Activated CD8-positive, alpha-beta memory T cell treated with anti-CD3 and anti-CD28 coated beads for 4 hours (primary cell): ENCODE measurements around the gene CACNA1S.

ENCODE experiments used
- DNase-seq, 2 donors: peaks; one replicate each; pipeline ENCODE4 v3.0.0-alpha.2; 2020; ENCODE audit warnings: low read depth in 2 of 2

The CACNA1S gene

DNA sequence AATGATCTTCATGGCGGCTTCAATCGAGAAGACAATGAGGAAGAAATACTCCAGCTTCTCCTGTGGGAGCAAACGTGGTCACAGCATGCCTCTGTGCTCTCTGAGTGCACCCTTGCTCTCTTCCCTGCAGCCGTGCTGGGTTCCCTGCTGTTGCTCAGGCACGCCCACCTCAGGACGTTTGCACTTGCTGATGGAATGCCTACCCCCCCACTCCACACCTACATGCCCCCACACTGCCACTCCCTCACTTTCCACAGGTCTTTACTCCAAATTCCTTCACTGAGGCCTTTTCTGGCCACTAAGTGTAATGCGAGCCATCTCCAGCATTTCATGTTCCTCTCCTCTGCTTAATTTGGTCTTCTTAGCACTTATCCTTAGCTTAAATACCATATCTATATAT, 18.3 kb downstream of the CACNA1S start:
- no peak for DNase-seq

DNA sequence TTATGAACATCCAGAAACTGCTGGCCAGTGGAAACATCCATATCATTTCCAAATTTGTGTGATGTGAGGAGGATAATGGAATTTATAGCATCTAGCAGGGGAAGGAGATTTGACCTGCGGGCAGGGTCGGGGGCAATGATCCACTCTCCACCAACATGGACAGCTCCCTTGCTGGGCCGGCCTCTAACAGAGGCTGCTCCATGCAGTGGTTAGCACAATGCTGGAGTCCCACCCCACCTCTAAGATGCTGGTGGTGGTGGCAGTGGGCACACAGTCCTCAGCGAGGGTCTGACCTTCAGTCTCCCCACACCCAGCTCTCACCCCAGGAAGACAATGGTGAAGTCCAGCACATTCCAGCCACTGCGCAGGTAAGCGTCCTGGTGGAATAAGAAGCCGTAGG, 18.7 kb downstream of the CACNA1S start:
- no peak for DNase-seq

DNA sequence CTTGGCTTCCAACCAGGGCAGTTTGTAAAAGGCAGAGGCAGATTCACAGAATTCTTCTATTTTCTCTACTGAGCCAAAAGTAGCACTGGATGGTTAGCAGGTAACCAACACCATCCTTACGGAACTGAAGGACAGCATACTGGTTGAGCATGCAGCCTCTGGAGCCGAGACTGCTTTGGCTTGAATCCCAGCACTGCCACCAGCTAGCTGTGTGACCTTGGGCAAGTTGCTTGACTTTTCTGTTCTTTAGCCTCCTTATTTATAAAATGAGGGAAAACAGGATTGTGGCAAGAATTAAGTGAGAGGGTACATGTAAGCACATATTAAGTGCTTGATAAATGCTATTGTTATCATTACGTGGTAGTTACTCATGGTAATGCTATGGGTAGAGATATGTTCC, 19.5 kb downstream of the CACNA1S start:
- DNase-seq, result no peak

GRCh38 chr1:201091256-201091655, 21.0 kb downstream of the CACNA1S start:
- no peak for DNase-seq

GRCh38 chr1:201090541-201090940, 21.7 kb downstream of the CACNA1S start:
- no peak for DNase-seq

GRCh38 chr1:201089596-201089995, 22.6 kb downstream of the CACNA1S start:
- DNase-seq, result no peak

DNA sequence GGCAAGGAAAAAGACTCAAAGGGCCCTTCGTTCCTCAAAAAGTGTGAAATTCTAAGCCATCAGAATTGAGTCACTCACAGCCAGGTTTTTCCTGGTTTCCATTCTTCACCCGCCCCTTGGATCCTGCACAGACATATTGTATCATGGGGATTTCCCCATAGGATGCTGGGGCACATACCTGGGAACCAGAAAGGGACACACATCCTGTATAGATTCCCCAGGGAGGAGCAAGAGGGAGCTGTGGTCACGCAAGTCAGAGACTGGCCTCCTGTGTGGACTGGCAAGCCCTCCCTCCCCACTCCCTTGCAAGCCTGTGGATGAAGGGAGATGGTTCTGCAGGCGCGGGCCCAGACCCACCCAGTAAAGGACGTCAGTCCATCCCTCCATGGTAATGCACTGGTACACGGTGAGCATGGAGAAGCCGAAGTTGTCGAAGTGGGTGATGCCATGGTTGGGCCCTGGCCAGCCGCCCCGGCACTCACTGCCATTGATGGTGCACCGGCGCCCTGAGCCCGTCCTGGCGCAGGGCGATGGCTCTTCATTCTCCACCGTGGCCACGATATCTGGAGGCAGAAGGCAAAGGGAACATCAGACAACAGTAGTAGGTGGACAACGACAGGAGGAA, 23.2 kb downstream of the CACNA1S start:
- no peak for DNase-seq

GRCh38 chr1:201088395-201088794, 23.8 kb downstream of the CACNA1S start:
- DNase-seq, result no peak

- peak in 1 of 2 donors; percentile 4 for DNase-seq
Observed at GRCh38 chr1:201085902-201086735, 26.1 kb downstream of the CACNA1S start.

DNA sequence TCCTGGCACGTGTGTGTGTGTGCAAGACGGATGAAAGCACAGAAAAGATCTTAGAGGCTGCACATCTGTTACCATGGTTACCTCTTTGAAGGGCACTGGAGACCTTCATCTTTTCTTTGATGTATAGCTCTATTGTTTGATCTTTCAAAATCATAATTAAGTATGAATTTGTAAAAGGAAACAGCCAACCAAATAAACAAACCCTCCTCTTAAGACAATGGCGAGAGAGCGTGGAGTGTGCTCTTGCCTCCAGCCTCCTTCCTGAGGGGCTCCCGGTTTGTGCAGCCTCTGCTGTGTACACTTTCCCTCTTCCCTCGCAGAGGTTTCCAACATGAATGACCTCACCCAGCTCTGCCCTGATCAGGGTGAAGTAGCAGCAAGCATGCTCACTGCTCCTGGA, 27.9 kb downstream of the CACNA1S start:
- no peak for DNase-seq

DNA sequence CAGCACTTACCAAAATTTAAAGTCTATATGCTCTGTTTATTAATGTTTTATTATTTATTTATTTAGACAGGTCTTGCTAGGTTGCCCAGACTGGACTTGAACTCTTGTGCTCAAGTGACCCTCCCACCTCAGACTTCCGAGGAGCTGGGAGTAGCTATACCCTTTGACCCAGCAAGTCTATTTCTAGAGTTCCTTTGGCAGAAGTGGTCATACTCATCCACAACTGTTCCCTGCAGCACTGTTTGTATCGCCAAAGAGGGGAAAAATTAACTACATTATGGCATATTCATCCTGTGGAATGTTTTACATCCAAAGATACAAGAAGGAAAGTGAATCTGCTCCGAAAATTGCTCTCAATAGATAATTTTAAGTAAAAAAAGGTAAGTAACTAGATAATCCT, 28.5 kb downstream of the CACNA1S start:
- DNase-seq, result no peak

DNA sequence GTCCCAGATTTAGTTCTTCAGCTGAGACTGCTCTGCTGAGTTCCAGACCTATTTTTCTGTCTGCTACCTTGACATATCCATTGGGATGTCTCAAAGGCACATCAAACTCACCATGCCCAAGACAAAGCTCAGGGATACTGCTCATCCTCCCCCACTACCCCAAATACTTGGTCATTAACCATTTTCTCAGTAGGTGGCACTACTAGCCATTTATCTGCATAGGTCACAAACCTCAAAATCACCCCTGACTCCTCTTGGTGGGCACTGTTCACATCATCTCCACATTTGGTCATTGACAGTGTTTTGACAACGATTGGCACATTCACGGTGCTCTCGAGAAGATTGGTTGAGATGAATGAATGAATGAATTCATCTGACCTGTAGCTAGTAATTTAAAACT, 32.1 kb downstream of the CACNA1S start:
- no peak for DNase-seq

DNA sequence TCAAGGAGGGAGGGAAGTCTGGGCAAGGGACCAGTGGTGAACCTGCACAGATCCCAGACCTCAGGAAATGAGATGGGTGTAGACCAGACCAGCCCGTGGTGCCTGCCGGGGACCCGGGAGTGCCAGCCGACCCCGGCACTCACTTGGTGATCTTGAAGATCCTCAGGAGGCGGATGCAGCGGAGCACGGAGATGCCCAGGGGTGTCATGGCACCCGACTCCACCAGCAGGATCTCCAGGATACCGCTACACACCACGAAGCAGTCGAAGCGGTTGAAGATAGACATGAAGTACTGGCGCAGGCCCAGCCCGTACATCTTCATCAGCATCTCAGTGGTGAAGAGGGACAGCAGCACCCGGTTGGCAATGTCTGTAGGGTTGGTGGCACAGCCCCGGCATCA, 34.5 kb downstream of the CACNA1S start:
- DNase-seq, result no peak

DNA sequence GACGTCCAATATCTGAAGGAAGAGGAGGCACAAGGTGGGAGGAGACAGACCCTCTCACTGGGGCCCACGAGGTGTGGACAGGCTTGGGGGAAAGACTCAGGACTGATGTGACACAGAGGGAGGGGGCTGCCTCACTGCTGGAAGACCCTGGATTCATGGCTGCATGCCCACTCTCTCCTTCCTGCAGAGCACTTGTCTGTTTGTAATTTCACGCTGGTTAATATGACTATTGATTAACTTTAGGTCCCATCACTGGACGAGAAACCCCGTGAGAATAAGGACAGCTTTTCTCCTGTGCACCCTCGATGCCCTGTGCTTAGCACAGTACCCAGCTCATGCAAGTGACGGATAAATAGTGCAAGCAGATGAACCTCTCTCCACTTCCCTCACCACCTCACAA, 35.1 kb downstream of the CACNA1S start:
- no peak for DNase-seq

DNA sequence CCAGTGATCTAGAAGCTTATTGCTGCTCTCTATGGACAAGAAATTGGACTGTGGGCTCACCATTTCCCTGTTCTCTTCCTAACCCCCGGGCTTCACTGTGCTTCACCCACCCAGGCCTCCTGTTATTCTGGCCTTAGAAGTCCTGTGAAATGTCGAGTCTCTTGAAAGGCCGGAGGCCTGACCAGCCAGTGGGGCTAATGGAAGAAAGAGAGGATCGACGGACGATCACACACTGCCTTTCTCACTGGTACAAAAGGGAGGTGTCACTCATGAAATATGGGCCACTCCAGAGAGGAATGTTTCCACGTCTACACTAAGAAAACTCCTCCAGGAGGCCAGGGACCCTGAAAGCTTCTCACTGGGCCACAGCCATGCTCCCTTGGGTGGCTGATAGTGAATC, 36.1 kb downstream of the CACNA1S start:
- DNase-seq, result no peak

GRCh38 chr1:201074018-201074417, 38.2 kb downstream of the CACNA1S start:
- no peak for DNase-seq

- DNase-seq, result no peak
Observed at GRCh38 chr1:201072922-201073321, 39.3 kb downstream of the CACNA1S start.

GRCh38 chr1:201072149-201072548, 40.1 kb downstream of the CACNA1S start:
- DNase-seq, result no peak

DNA sequence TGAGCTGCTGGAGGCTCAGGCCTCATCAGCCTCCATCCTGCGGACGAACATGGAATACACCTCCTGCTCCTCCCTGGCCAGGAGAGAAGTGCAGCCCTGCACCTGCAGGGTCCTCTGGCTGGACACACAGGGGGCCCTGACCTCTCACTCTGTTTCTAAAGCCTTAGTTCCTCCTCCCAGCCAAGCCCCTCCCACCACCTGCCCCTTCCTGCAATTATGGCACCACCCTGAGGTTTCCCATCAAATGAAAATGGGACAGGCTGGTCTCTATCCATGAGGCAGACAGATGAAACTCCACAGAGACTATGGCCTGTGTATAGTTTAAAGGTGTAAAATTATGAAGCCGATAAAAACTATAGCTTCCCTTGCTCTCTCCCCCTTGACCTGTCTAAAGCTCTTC, 42.6 kb downstream of the CACNA1S start:
- DNase-seq, result no peak

GRCh38 chr1:201068976-201069375, 43.2 kb downstream of the CACNA1S start:
- no peak for DNase-seq

- DNase-seq, result no peak
Observed at GRCh38 chr1:201066986-201067385, 45.2 kb downstream of the CACNA1S start.

- no peak for DNase-seq
Observed at GRCh38 chr1:201065686-201066085, 46.5 kb downstream of the CACNA1S start.

DNA sequence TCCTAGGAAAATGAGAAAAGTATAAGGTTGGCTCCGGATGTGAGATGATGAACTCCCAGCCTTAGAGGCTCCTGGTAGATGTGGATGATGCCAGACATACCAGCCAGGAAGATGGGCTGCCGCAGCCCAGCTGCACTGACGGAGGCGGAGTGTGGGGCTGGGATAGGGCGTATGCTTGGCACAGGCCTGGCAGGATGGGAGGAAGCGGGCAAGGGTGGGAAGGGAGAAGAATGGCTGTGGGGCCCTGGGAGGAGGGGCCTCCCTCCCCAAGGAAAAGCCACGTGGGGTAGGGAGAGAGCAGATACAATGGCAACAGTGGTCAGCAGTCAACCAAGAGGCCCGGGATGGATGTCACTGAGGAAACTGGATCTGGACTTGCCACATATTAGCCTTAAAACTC, 47.4 kb downstream of the CACNA1S start:
- no peak for DNase-seq

- no peak for DNase-seq
Observed at GRCh38 chr1:201063145-201063544, 49.1 kb downstream of the CACNA1S start.
